H9 (cell line): ENCODE data around the gene FOXK1. TPM values are rescaled to one million over a fixed set of nuclear protein-coding genes. Genes with fewer than 3 reads are reported as not detected.

Source experiments
- DNase-seq: peaks from one replicate; pipeline ENCODE4 v3.0.0-alpha.2; 2017
- H2AFZ ChIP-seq: one replicate; pipeline ENCODE4 v1.6.1; 2013; ENCODE audit warnings: mild to moderate bottlenecking, low read length, control low read depth, moderate library complexity
- H2AK5ac ChIP-seq: 2 replicates; pipeline ENCODE4 v1.6.1; 2013; ENCODE audit warnings: low read length, control low read depth, mixed read lengths; ENCODE audit not compliant: insufficient read length
- H2BK120ac ChIP-seq: one replicate; pipeline ENCODE4 v1.6.1; 2013; ENCODE audit warnings: low read depth, mild to moderate bottlenecking, low read length, control low read depth, inconsistent platforms; ENCODE audit not compliant: poor library complexity, severe bottlenecking
- H2BK12ac ChIP-seq: 2 replicates; pipeline ENCODE4 v1.6.1; 2013; ENCODE audit warnings: low read length, control low read depth, mixed read lengths, low read depth; ENCODE audit not compliant: insufficient read length
- H2BK15ac ChIP-seq: 2 replicates; pipeline ENCODE4 v1.6.1; 2013; ENCODE audit warnings: low read depth, low read length, control low read depth
- H2BK20ac ChIP-seq: one replicate; pipeline ENCODE4 v1.6.1; 2013; ENCODE audit warnings: low read depth, mild to moderate bottlenecking, low read length, control low read depth, inconsistent platforms; ENCODE audit not compliant: poor library complexity, severe bottlenecking
- H2BK5ac ChIP-seq: 2 replicates; pipeline ENCODE4 v1.6.1; 2013; ENCODE audit warnings: low read length, control low read depth, mixed read lengths; ENCODE audit not compliant: insufficient read length
- H3K14ac ChIP-seq: 2 replicates; pipeline ENCODE4 v1.6.1; 2013; ENCODE audit warnings: low read length, control low read depth; ENCODE audit not compliant: insufficient read depth
- H3K18ac ChIP-seq: 2 replicates; pipeline ENCODE4 v1.6.1; 2013; ENCODE audit warnings: low read depth, mild to moderate bottlenecking, mixed read lengths, low read length, control low read depth; ENCODE audit not compliant: insufficient read length
- H3K23ac ChIP-seq: 2 replicates; pipeline ENCODE4 v1.6.1; 2013; ENCODE audit warnings: low read length, control low read depth, mixed read lengths, low read depth; ENCODE audit not compliant: insufficient read length
- H3K23me2 ChIP-seq: 2 replicates; pipeline ENCODE4 v1.6.1; 2013; ENCODE audit warnings: low read depth, mild to moderate bottlenecking, mixed read lengths, low read length, control low read depth; ENCODE audit not compliant: insufficient read length, poor library complexity, severe bottlenecking
- H3K27ac ChIP-seq: 2 replicates; pipeline ENCODE4 v1.5.1; 2013; ENCODE audit warnings: low read length, control low read depth, mixed read lengths, low read depth; ENCODE audit not compliant: insufficient read length
- H3K27me3 ChIP-seq: 2 replicates; pipeline ENCODE4 v1.6.1; 2013; ENCODE audit warnings: low read length, control low read depth, inconsistent platforms; ENCODE audit not compliant: insufficient read depth
- H3K4ac ChIP-seq: 2 replicates; pipeline ENCODE4 v1.6.1; 2013; ENCODE audit warnings: low read depth, mild to moderate bottlenecking, control low read depth, inconsistent platforms, low read length, moderate library complexity
- H3K4me1 ChIP-seq: 2 replicates; pipeline ENCODE4 v1.6.1; 2013; ENCODE audit warnings: low read length, control low read depth, inconsistent platforms; ENCODE audit not compliant: insufficient read depth
- H3K4me2 ChIP-seq: 2 replicates; pipeline ENCODE4 v1.6.1; 2013; ENCODE audit warnings: low read length, control low read depth, mixed read lengths; ENCODE audit not compliant: insufficient read length, insufficient read depth
- H3K56ac ChIP-seq: 2 replicates; pipeline ENCODE4 v1.6.1; 2013; ENCODE audit warnings: low read depth, mild to moderate bottlenecking, mixed read lengths, low read length, control low read depth; ENCODE audit not compliant: insufficient read length
- H3K79me1 ChIP-seq: 2 replicates; pipeline ENCODE4 v1.6.1; 2013; ENCODE audit warnings: low read depth, mild to moderate bottlenecking, moderate library complexity, low read length, control low read depth, inconsistent platforms; ENCODE audit not compliant: insufficient read depth, poor library complexity, severe bottlenecking
- H3K79me2 ChIP-seq: 2 replicates; pipeline ENCODE4 v1.6.1; 2013; ENCODE audit warnings: low read length, control low read depth, inconsistent platforms; ENCODE audit not compliant: insufficient read depth
- H3K9ac ChIP-seq: 2 replicates; pipeline ENCODE4 v1.6.1; 2013; ENCODE audit warnings: low read length, control low read depth, mixed read lengths; ENCODE audit not compliant: insufficient read length; ENCODE audit errors: extremely low read depth
- H3K9me3 ChIP-seq: one replicate; pipeline ENCODE4 v1.6.1; 2013; ENCODE audit warnings: low read depth, low read length, inconsistent platforms; ENCODE audit not compliant: control insufficient read depth
- H3T11ph ChIP-seq: one replicate; pipeline ENCODE4 v1.6.1; 2013; ENCODE audit warnings: mild to moderate bottlenecking, low read length, control low read depth, inconsistent platforms
- H4K20me1 ChIP-seq: one replicate; pipeline ENCODE4 v1.6.1; 2013; ENCODE audit not compliant: control insufficient read depth, insufficient read length, insufficient read depth
- H4K5ac ChIP-seq: 2 replicates; pipeline ENCODE4 v1.6.1; 2013; ENCODE audit warnings: low read depth, mild to moderate bottlenecking, mixed read lengths, low read length, control low read depth; ENCODE audit not compliant: insufficient read length
- H4K8ac ChIP-seq: replicated peaks from 2 replicates; pipeline ENCODE4 v1.6.1; 2013; ENCODE audit warnings: low read length, control low read depth, mixed read lengths, low read depth; ENCODE audit not compliant: insufficient read length
- H4K91ac ChIP-seq: 2 replicates; pipeline ENCODE4 v1.6.1; 2013; ENCODE audit warnings: low read depth, mild to moderate bottlenecking, moderate library complexity, mixed read lengths, low read length, control low read depth; ENCODE audit not compliant: insufficient read length
- H3K27ac Mint-ChIP-seq, 3 experiments: 2 replicates in 2 of 3; 3 replicates in 1 of 3; pipeline ENCODE4 v1.8.0; 2020 to 2021; ENCODE audit warnings: mixed read lengths in 3 of 3, mild to moderate bottlenecking in 1 of 3, moderate library complexity in 1 of 3
- H3K27me3 Mint-ChIP-seq: 2 replicates; pipeline ENCODE4 v1.8.0; 2021; ENCODE audit warnings: low read depth, mild to moderate bottlenecking, moderate library complexity, mixed read lengths
- H3K36me3 Mint-ChIP-seq, 3 experiments: 2 replicates in 2 of 3; 3 replicates in 1 of 3; pipeline ENCODE4 v1.8.0; 2020 to 2021; ENCODE audit warnings: low read depth in 3 of 3, mixed read lengths in 3 of 3; ENCODE audit not compliant: insufficient read depth in 1 of 3
- H3K4me1 Mint-ChIP-seq, 2 experiments: 2 replicates each; pipeline ENCODE4 v1.8.0; 2020; ENCODE audit warnings: mixed read lengths in 2 of 2
- H3K4me3 Mint-ChIP-seq, 2 experiments: 2 replicates in 1 of 2; 3 replicates in 1 of 2; pipeline ENCODE4 v1.8.0; 2020 to 2021; ENCODE audit warnings: mild to moderate bottlenecking in 2 of 2, mixed read lengths in 2 of 2, moderate library complexity in 1 of 2
- H3K9me3 Mint-ChIP-seq, 2 experiments: 2 replicates in 1 of 2; 3 replicates in 1 of 2; pipeline ENCODE4 v1.8.0; 2020; ENCODE audit warnings: mild to moderate bottlenecking in 2 of 2, mixed read lengths in 2 of 2, moderate library complexity in 1 of 2
- WGBS: extraction: QIAGEN DNeasy Blood & Tissue Kit; methylation state at CpG from one replicate; pipeline ENCODE4 v1.1.7; 2013; ENCODE audit warnings: missing lambda C conversion rate, low lambda C conversion rate, mixed read lengths; ENCODE audit not compliant: insufficient read length; ENCODE audit errors: extremely low coverage; 5-methylcytosine and 5-hydroxymethylcytosine counted together
- total RNA-seq: library from RNA; stranded (reverse); gene quantifications from 2 replicates; pipeline ENCODE4 v1.2.1, GENCODE V29; 2021
- TF ChIP-seq, protein P1 (sequence below): fragments of 200-600 bp; sonication (generic); conservative IDR thresholded peaks from 3 replicates; pipeline ENCODE4 v1.8.0; 2021; ENCODE audit warnings: antibody characterized with exemption, mild to moderate bottlenecking

Gene FOXK1
- total RNA-seq, 1 experiment from 2014 or later: 14.4 TPM

DNA sequence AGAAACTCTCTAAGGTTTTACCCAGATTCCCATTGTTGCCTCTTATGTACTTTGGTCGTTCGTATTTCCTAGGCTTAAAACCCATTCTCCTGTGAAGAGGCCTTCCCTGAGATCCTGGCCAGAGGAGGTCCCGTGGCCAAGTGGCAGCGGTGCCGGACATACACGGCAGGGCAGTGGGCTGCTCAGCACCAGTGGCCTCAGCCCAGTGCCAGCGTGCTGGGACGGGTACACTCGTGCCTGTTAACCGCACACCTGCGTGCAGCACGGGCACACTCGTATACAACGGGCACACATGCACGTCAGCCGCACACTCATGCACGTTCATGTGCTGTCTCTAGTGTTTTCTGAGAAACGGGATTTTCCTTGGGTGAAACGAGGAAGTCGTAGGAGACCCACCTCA lies 40.2 kb downstream of the FOXK1 start:
- H4K20me1 ChIP-seq: no peaks in the 10 kb centered on the region
- no peak overlapping the region for H3K4me2 ChIP-seq
- no peak overlapping the region for H3K56ac ChIP-seq
- no peak overlapping the region for H3K4me3 Mint-ChIP-seq
- H3K36me3 Mint-ChIP-seq: peaks cover 0 to 3% (median 0%) of the 10 kb centered on the region in 3 experiments; a peak in 1 of 7 replicates
- no peak overlapping the region for H3K9ac ChIP-seq
- H3K9me3 ChIP-seq: no peaks in the 10 kb centered on the region
- no peak overlapping the region for H3K27ac ChIP-seq
- no peak overlapping the region for H3K27ac Mint-ChIP-seq
- H3K27me3 Mint-ChIP-seq: peaks cover 13% of the 10 kb centered on the region
- H2AK5ac ChIP-seq: no peak overlapping the region
- no peaks in the 10 kb centered on the region; the same call in 1 of the 2 replicates for H3K79me2 ChIP-seq
- H2BK20ac ChIP-seq: no peak overlapping the region
- no peaks in the 10 kb centered on the region for H3K4me1 ChIP-seq
- no peak overlapping the region for H2BK15ac ChIP-seq
- no peak overlapping the region for H3K14ac ChIP-seq
- no peaks in the 10 kb centered on the region for H3K23me2 ChIP-seq
- H3K9me3 Mint-ChIP-seq: no peaks in the 10 kb centered on the region
- no peak overlapping the region for H4K91ac ChIP-seq
- TF ChIP-seq, protein P1, sequence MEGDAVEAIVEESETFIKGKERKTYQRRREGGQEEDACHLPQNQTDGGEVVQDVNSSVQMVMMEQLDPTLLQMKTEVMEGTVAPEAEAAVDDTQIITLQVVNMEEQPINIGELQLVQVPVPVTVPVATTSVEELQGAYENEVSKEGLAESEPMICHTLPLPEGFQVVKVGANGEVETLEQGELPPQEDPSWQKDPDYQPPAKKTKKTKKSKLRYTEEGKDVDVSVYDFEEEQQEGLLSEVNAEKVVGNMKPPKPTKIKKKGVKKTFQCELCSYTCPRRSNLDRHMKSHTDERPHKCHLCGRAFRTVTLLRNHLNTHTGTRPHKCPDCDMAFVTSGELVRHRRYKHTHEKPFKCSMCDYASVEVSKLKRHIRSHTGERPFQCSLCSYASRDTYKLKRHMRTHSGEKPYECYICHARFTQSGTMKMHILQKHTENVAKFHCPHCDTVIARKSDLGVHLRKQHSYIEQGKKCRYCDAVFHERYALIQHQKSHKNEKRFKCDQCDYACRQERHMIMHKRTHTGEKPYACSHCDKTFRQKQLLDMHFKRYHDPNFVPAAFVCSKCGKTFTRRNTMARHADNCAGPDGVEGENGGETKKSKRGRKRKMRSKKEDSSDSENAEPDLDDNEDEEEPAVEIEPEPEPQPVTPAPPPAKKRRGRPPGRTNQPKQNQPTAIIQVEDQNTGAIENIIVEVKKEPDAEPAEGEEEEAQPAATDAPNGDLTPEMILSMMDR: no peak
- H4K8ac ChIP-seq: no peak overlapping the region
- no peak overlapping the region for H3K4ac ChIP-seq
- no peak overlapping the region for H4K5ac ChIP-seq
- peaks cover 4 to 9% of the 10 kb centered on the region in 2 experiments; a peak in 3 of 4 replicates for H3K4me1 Mint-ChIP-seq
- H2BK12ac ChIP-seq: no peak overlapping the region
- H3K23ac ChIP-seq: no peak overlapping the region
- H3K18ac ChIP-seq: no peak overlapping the region
- H3T11ph ChIP-seq: no peak overlapping the region
- no peaks in the 10 kb centered on the region for H3K79me1 ChIP-seq
- H3K27me3 ChIP-seq: no peaks in the 10 kb centered on the region
- WGBS: no CpG with 5 or more reads among the region's 20 CpGs
- H2BK5ac ChIP-seq: no peak overlapping the region
- H2AFZ ChIP-seq: no peak overlapping the region
- no peak overlapping the region for H2BK120ac ChIP-seq
- DNase-seq: no peak
